Choroid plexus epithelial cell (primary cell): ENCODE measurements around the gene PRAME.
A peak's percentile ranks its signal among the peaks of the same experiment; 100 is the strongest.
"Not testable (repeated sequence)": the region's sequence is repeated elsewhere in the genome, so short reads cannot be mapped to it uniquely, and the experiment has no call there.

ENCODE experiments used
- DNase-seq: peaks from one replicate; pipeline ENCODE4 v3.0.0-alpha.2; 2010; ENCODE audit warnings: low read depth
- H3K4me3 ChIP-seq: 2 replicates; pipeline ENCODE4 v1.5.1; 2011; ENCODE audit warnings: low read depth, mild to moderate bottlenecking, control low read depth, low read length, moderate library complexity
- CTCF ChIP-seq: conservative IDR thresholded peaks from 2 replicates; pipeline ENCODE4 v1.5.1; 2011; ENCODE audit warnings: low read depth, mild to moderate bottlenecking, control low read depth, inconsistent platforms, low read length, moderate library complexity

Gene PRAME

GRCh38 chr22:22520020-22520656 lies 38.9 kb downstream of the PRAME start, which contains the start of gene ZNF280A:
ZNF280A (minus strand) TSS chr22:22520270; CDS start chr22:22515630, 4,640 bp downstream.
- H3K4me3 ChIP-seq: peak within 1 kb of the TSS; percentile 30
- TF ChIP-seq CTCF: peak; percentile 31
- DNase-seq: peak; percentile 60

GRCh38 chr22:22519591-22519990 lies 39.5 kb downstream of the PRAME start:
- H3K4me3 ChIP-seq: peak overlapping the region; percentile 30
- no peak for DNase-seq
- no peak for TF ChIP-seq CTCF

GRCh38 chr22:22516992-22517391 lies 42.1 kb downstream of the PRAME start:
- no peak for DNase-seq
- H3K4me3 ChIP-seq: no peak overlapping the region

GRCh38 chr22:22515890-22516289 lies 43.2 kb downstream of the PRAME start:
- no peak for TF ChIP-seq CTCF
- no peak overlapping the region for H3K4me3 ChIP-seq
- DNase-seq: no peak

More at GRCh38 chr22:22516992-22517391, 42.1 kb downstream of the PRAME start:
- TF ChIP-seq CTCF: no peak

- DNase-seq, H3K4me3 ChIP-seq: not testable (repeated sequence)
These were observed 44.6 kb downstream of the PRAME start for GRCh38 chr22:22514431-22514830.

- DNase-seq: no peak
- no peak overlapping the region for H3K4me3 ChIP-seq
- TF ChIP-seq CTCF: no peak
These were observed 45.4 kb downstream of the PRAME start for GRCh38 chr22:22513619-22514018.

GRCh38 chr22:22512951-22513350 lies 46.1 kb downstream of the PRAME start:
- H3K4me3 ChIP-seq: no peak overlapping the region
- TF ChIP-seq CTCF: no peak
- no peak for DNase-seq

GRCh38 chr22:22510833-22511232 lies 48.2 kb downstream of the PRAME start:
- not testable (repeated sequence) for DNase-seq, H3K4me3 ChIP-seq

GRCh38 chr22:22509912-22510311 lies 49.2 kb downstream of the PRAME start:
- not testable (repeated sequence) for H3K4me3 ChIP-seq, DNase-seq
